HCEC 1CT (cell line): ENCODE measurements around the gene SUN5.

Experiments used
- DNase-seq: peaks from one replicate; pipeline ENCODE4 v3.0.0-alpha.2; 2017

SUN5 gene

GRCh38 chr20:33026779-33027759 is 22.8 kb upstream of the SUN5 start:
- DNase-seq = no peak

- no peak for DNase-seq
Observed at GRCh38 chr20:33026072-33026778, 22.0 kb upstream of the SUN5 start.

- no peak for DNase-seq
Observed at GRCh38 chr20:33025318-33025876, 21.2 kb upstream of the SUN5 start.

- no peak for DNase-seq
Observed at GRCh38 chr20:33024609-33025317, 20.5 kb upstream of the SUN5 start.

GRCh38 chr20:33024243-33024560 is 20.0 kb upstream of the SUN5 start:
- DNase-seq = no peak

- no peak for DNase-seq
Observed at GRCh38 chr20:33023439-33024242, 19.4 kb upstream of the SUN5 start.

GRCh38 chr20:33022694-33023438 is 18.6 kb upstream of the SUN5 start:
- no peak for DNase-seq

- DNase-seq = no peak
Observed at GRCh38 chr20:33022289-33022688, 18.1 kb upstream of the SUN5 start.

- DNase-seq = no peak
Observed at GRCh38 chr20:33021879-33022278, 17.6 kb upstream of the SUN5 start.

GRCh38 chr20:33020278-33021161 is 16.3 kb upstream of the SUN5 start:
- no peak for DNase-seq

- no peak for DNase-seq
Observed at GRCh38 chr20:33019465-33020277, 15.4 kb upstream of the SUN5 start.

GRCh38 chr20:33018169-33018931 is 14.1 kb upstream of the SUN5 start:
- no peak for DNase-seq

GRCh38 chr20:33017542-33017941 is 13.3 kb upstream of the SUN5 start:
- no peak for DNase-seq

GRCh38 chr20:33016581-33017109 is 12.4 kb upstream of the SUN5 start:
- no peak for DNase-seq

- DNase-seq = no peak
Observed at GRCh38 chr20:33015700-33016580, 11.7 kb upstream of the SUN5 start.

- no peak for DNase-seq
Observed at GRCh38 chr20:33015114-33015484, 10.9 kb upstream of the SUN5 start.

- no peak for DNase-seq
Observed at GRCh38 chr20:33014336-33015113, 10.3 kb upstream of the SUN5 start.
